SU-DHL-6 (cell line): ENCODE measurements around the gene PRPSAP1.

Experiments used
- H2AFZ ChIP-seq: fragments of 200-600 bp; sonication (generic); 2 replicates; pipeline ENCODE4 v1.6.1; 2014; ENCODE audit warnings: low read depth, mild to moderate bottlenecking, moderate library complexity, mixed read lengths, antibody characterized with exemption, low read length; ENCODE audit not compliant: severe bottlenecking
- H3F3A ChIP-seq: fragments of 200-600 bp; shearing (Covaris generic); 2 replicates; pipeline ENCODE4 v1.6.0; 2016; ENCODE audit warnings: antibody characterized with exemption, mild to moderate bottlenecking; ENCODE audit not compliant: insufficient read depth
- H3K27ac ChIP-seq: fragments of 200-600 bp; sonication (generic); 2 replicates; pipeline ENCODE4 v1.5.1; 2016; ENCODE audit warnings: low read depth, mild to moderate bottlenecking, low read length, moderate library complexity, mixed read lengths
- H3K27me3 ChIP-seq: fragments of 200-600 bp; sonication (generic), shearing (Covaris generic); 2 replicates; pipeline ENCODE4 v1.6.0; 2014; ENCODE audit warnings: mild to moderate bottlenecking, low read length
- H3K36me3 ChIP-seq: fragments of 200-600 bp; sonication (generic); 2 replicates; pipeline ENCODE4 v1.6.1; 2014; ENCODE audit warnings: mild to moderate bottlenecking, low read length, mixed read lengths
- H3K4me2 ChIP-seq: fragments of 300-600, 200-600 bp; shearing (Covaris generic), sonication (generic); 2 replicates; pipeline ENCODE4 v1.6.0; 2014; ENCODE audit warnings: low read length, low read depth, mild to moderate bottlenecking; ENCODE audit not compliant: poor library complexity, severe bottlenecking
- H3K4me3 ChIP-seq: fragments of 200-600 bp; sonication (generic); 2 replicates; pipeline ENCODE4 v1.5.1; 2014; ENCODE audit warnings: antibody characterized with exemption, low read length, mild to moderate bottlenecking, mixed read lengths; ENCODE audit not compliant: insufficient read depth, poor library complexity, severe bottlenecking
- H3K79me2 ChIP-seq: fragments of 200-600 bp; sonication (generic); 2 replicates; pipeline ENCODE4 v1.6.1; 2014; ENCODE audit warnings: mild to moderate bottlenecking, low read length, moderate library complexity; ENCODE audit not compliant: insufficient read depth
- H3K9ac ChIP-seq: fragments of 200-600 bp; sonication (generic); 2 replicates; pipeline ENCODE4 v1.7.0; 2014; ENCODE audit warnings: mild to moderate bottlenecking, low read length
- H3K9me2 ChIP-seq: fragments of 200-600 bp; sonication (generic); replicated peaks from 2 replicates; pipeline ENCODE4 v1.6.1; 2014; ENCODE audit warnings: low read length; ENCODE audit not compliant: insufficient read depth
- H3K9me3 ChIP-seq: fragments of 200-600 bp; sonication (generic); 2 replicates; pipeline ENCODE4 v1.6.1; 2014; ENCODE audit warnings: low read length, mixed read lengths; ENCODE audit not compliant: insufficient read depth
- H4K20me1 ChIP-seq: fragments of 200-600 bp; sonication (generic); 2 replicates; pipeline ENCODE4 v1.6.1; 2014; ENCODE audit warnings: low read depth, mild to moderate bottlenecking, antibody characterized with exemption, low read length, moderate library complexity, mixed read lengths
- CTCF ChIP-seq: fragments of 200-600 bp; sonication (generic); IDR thresholded peaks from one replicate; pipeline ENCODE4 v1.5.1; 2017; ENCODE audit warnings: antibody characterized with exemption, mild to moderate bottlenecking, low read length, moderate library complexity; ENCODE audit not compliant: insufficient read depth, poor library complexity, severe bottlenecking
- EZH2phosphoT487 ChIP-seq: fragments of 200-600 bp; sonication (generic), shearing (Covaris generic); conservative IDR thresholded peaks from 2 replicates; pipeline ENCODE4 v1.6.1; 2018; ENCODE audit warnings: mild to moderate bottlenecking, antibody characterized with exemption, low read length, moderate library complexity, mixed read lengths

The PRPSAP1 gene

GRCh38 chr17:76267051-76267576, 86.6 kb downstream of the PRPSAP1 start:
- peak overlapping the region; percentile 98 for H3K27ac ChIP-seq
- no peaks in the 10 kb centered on the region for H3K36me3 ChIP-seq
- H2AFZ ChIP-seq: no peak overlapping the region
- H4K20me1 ChIP-seq: no peaks in the 10 kb centered on the region
- H3K4me3 ChIP-seq: peak overlapping the region; percentile 81
- no peaks in the 10 kb centered on the region for H3K9me3 ChIP-seq
- H3K27me3 ChIP-seq: no peaks in the 10 kb centered on the region
- no peak for TF ChIP-seq EZH2phosphoT487
- no peak for TF ChIP-seq CTCF
- H3K9me2 ChIP-seq: no peaks in the 10 kb centered on the region
- H3K9ac ChIP-seq: peak overlapping the region; percentile 79
- H3F3A ChIP-seq: peaks cover 76% of the 10 kb centered on the region
- H3K4me2 ChIP-seq: peak overlapping the region; percentile 96
- H3K79me2 ChIP-seq: peaks cover 25% of the 10 kb centered on the region

- H3K9ac ChIP-seq: peak overlapping the region; percentile 79
- H3K4me2 ChIP-seq: peak overlapping the region; percentile 96
- no peaks in the 10 kb centered on the region for H3K27me3 ChIP-seq
- peaks cover 75% of the 10 kb centered on the region for H3F3A ChIP-seq
- no peaks in the 10 kb centered on the region for H3K9me2 ChIP-seq
- no peaks in the 10 kb centered on the region for H3K9me3 ChIP-seq
- no peaks in the 10 kb centered on the region for H3K36me3 ChIP-seq
- no peak overlapping the region for H2AFZ ChIP-seq
- peak overlapping the region; percentile 98 for H3K27ac ChIP-seq
- peak overlapping the region; percentile 81 for H3K4me3 ChIP-seq
- H3K79me2 ChIP-seq: peaks cover 25% of the 10 kb centered on the region
- TF ChIP-seq EZH2phosphoT487: no peak
- TF ChIP-seq CTCF: no peak
- no peaks in the 10 kb centered on the region for H4K20me1 ChIP-seq
Observed at GRCh38 chr17:76266244-76266938, 87.3 kb downstream of the PRPSAP1 start.

DNA sequence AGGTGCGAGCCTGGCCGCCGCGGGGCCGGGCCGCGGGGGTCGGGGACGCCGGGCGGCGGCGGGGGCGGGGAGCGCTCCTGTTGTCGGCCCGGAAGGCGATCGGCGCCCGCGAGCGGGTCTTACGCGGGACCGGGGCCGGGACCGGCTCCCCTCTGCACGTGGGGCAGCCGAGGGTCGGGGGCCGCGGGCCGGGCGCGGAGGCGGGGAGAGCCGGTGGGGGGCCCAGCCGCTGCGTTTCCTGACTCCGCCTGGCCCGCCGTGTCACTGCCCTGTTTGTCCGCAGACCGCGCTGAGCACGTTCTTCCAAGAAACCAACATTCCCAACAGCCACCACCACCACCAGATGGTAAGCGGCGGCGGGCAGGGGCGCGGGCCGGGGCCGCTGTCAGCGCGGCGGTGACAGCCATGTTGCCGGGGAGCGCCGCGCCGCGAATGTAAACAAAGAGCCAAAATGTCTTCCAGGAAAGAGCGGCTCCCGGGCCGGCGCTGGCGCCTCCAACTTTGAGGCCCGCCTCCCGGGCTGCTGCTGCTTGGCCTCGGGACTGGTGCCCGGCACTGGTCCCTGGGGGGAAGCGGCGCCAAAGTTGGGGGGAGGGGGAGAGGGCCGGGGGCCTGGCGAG, 88.0 kb downstream of the PRPSAP1 start:
- Histone ChIP-seq H3K27ac (peak overlapping the region; percentile 98), H2AFZ (no peak overlapping the region)

More for the DNA sequence above, 88.0 kb downstream of the PRPSAP1 start:
- peak overlapping the region; percentile 81 for H3K4me3 ChIP-seq
- peak overlapping the region; percentile 79 for H3K9ac ChIP-seq
- H3K4me2 ChIP-seq: peak overlapping the region; percentile 96
- peaks cover 25% of the 10 kb centered on the region for H3K79me2 ChIP-seq
- H3K9me3 ChIP-seq: no peaks in the 10 kb centered on the region
- no peaks in the 10 kb centered on the region for H3K27me3 ChIP-seq
- H3F3A ChIP-seq: peaks cover 75% of the 10 kb centered on the region
- no peaks in the 10 kb centered on the region for H4K20me1 ChIP-seq
- H3K9me2 ChIP-seq: no peaks in the 10 kb centered on the region
- TF ChIP-seq CTCF: no peak
- no peak for TF ChIP-seq EZH2phosphoT487
- no peaks in the 10 kb centered on the region for H3K36me3 ChIP-seq
